ENCODE results near the gene NFATC1. TPM values are rescaled to one million over a fixed set of nuclear protein-coding genes. Genes with fewer than 3 reads are reported as not detected.

The NFATC1 gene
- total RNA-seq, 2 donors from 2014 or later, result 2.9 to 4.4 TPM

DNA sequence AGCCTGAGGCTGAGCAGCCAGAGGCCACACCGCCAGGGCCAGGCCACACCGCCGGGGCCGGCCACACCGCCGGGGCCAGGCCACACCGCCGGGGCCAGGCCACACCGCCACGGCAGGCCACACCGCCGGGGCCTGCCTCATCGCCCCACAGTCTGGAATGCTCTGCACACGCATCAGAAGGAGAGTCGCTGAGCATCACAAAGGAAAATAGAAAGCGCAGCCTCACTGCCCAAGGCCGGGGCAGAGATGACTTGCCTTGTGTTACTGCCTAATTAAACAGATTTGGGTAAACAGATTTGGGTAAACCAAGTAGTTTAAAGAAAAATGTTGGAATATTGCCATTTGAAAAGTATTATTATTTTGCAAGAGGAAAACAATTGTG lies 10.4 kb upstream of the NFATC1 start:
- DNase-seq, result no peak
- ATAC-seq, result no peak
- intact Hi-C loops (cut with DNase I, micrococcal nuclease), result no loop called here

- ATAC-seq (no peak), DNase-seq (no peak)
- intact Hi-C loops (cut with DNase I, micrococcal nuclease), result no loop called here
These were observed 9.9 kb upstream of the NFATC1 start for GRCh38 chr18:79385708-79386341.

GRCh38 chr18:79386547-79386946 lies 9.2 kb upstream of the NFATC1 start:
- intact Hi-C loops (cut with DNase I, micrococcal nuclease), result no loop called here
- DNase-seq (no peak), ATAC-seq (no peak)

DNA sequence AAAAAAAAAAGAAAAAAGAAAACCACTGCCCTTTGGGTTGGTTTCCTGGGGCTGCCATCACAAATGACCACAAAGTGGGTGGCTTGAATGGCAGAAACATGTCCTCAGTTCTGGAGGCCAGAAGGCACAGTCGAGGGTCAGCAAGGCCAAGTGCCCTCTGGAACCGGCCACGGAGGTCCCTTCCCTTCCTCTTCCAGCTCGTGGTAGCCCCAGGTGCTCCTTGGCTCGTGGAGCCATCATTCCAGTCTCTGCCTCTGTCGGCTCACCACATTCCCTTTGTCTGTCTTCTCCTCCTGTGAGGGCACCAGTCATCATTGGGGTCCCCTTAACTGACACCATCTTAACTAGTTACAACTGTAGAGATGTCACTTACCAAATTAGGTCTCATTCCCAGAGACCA lies 8.5 kb upstream of the NFATC1 start:
- ATAC-seq (no peak), DNase-seq (no peak)
- intact Hi-C loops (cut with DNase I, micrococcal nuclease), result no loop called here

GRCh38 chr18:79387615-79388014 lies 8.1 kb upstream of the NFATC1 start:
- DNase-seq, result no peak
- intact Hi-C loops (cut with DNase I, micrococcal nuclease), result no loop called here
- no peak for ATAC-seq

GRCh38 chr18:79388043-79388442 lies 7.7 kb upstream of the NFATC1 start:
- ATAC-seq, result no peak
- intact Hi-C loops (cut with DNase I, micrococcal nuclease), result no loop called here
- no peak for DNase-seq

DNA sequence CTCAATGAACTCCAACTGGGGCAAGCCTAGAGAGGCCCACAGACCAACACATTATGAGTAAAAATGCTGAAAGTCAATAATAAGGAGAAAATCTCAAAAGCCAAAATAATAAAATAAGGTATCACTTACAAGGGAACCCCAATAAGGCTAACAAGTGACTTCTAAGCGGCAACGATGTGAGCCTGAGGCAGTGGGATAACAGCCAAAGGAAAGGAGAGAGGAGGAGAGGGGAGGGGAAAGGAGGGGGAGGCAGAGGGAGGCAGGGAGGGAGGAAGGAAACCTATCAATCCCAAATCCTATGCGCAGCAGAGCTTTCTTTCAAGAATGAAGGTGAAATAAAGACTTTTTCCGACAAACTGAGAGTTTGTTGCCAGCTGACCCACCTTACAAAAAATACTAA lies 6.0 kb upstream of the NFATC1 start:
- DNase-seq, result no peak
- intact Hi-C loops (cut with DNase I, micrococcal nuclease), result no loop called here
- ATAC-seq, result no peak

- ATAC-seq (no peak), DNase-seq (no peak)
- intact Hi-C loops (cut with DNase I, micrococcal nuclease), result no loop called here
These were observed 3.5 kb upstream of the NFATC1 start for GRCh38 chr18:79392226-79392625.

- DNase-seq, result peak in 1 of 2 donors; percentile 36
These were observed 2.5 kb upstream of the NFATC1 start for GRCh38 chr18:79393181-79393634.

GRCh38 chr18:79393635-79394533 lies 1.8 kb upstream of the NFATC1 start:
- peak; percentile 79 to 81 for DNase-seq
- peak; percentile 70 for ATAC-seq
- intact Hi-C loops (cut with DNase I, micrococcal nuclease), result no loop called here

More at GRCh38 chr18:79393181-79393634, 2.5 kb upstream of the NFATC1 start:
- intact Hi-C loops (cut with DNase I, micrococcal nuclease), result no loop called here
- no peak for ATAC-seq

DNA sequence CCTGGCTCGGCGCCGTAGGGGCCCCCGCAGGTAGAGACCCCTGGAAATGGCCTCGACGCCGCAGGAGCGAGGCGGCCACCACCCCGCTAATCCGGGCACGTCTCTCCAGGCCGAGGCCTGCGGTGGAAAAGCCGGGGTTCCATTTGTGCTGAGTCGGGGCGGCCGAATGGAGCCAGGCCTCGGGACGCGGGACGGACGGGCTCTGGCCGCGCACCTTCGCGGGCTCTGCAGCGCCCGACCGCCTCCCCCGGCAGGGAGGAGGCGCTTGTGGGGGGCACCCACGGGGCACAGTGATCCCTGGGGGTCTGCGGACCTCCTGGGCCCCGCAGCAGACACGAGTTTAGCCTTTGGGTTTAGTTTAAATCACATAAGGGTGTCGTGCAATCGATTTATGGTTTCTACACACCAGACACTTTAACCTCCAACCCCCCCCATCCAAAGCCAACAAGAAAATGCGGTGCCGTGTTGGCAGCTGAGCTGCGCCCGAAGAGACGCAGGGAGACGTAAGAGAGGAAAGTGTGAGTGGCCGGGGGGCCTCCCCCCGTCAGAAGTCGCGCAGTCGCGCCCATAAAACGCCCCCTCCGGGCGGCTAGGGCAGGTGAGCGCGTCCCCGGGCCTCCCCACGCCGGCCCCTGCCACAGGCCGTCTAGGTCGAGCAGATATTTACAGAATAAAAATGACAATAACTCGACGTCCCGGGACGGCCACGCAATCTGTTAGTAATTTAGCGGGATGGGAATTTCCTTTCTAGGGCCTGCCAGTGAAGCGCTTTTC lies 1.0 kb upstream of the NFATC1 start:
- DNase-seq (no peak), ATAC-seq (peak; percentile 37)
- intact Hi-C loops (cut with DNase I, micrococcal nuclease), result no loop called here

DNA sequence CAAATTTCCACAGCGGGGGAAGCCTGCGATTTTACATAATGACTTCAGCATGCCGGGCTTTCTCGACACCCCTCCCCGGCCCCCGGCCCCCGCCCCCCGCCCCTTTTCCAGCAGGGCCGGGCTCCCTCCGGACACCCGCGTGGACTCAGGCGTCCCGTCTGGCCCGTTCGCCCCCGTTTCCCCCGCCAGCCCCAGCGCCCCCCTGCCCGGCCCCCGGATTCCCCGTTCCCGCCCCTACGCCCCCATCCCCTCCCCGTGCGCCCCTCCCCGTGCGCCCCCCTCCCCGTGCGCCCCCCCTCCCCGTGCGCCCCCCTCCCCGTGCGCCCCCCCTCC lies 456 bp upstream of the NFATC1 start:
- no peak for DNase-seq
- intact Hi-C loops (cut with DNase I, micrococcal nuclease), result no loop called here
- no peak for ATAC-seq

DNA sequence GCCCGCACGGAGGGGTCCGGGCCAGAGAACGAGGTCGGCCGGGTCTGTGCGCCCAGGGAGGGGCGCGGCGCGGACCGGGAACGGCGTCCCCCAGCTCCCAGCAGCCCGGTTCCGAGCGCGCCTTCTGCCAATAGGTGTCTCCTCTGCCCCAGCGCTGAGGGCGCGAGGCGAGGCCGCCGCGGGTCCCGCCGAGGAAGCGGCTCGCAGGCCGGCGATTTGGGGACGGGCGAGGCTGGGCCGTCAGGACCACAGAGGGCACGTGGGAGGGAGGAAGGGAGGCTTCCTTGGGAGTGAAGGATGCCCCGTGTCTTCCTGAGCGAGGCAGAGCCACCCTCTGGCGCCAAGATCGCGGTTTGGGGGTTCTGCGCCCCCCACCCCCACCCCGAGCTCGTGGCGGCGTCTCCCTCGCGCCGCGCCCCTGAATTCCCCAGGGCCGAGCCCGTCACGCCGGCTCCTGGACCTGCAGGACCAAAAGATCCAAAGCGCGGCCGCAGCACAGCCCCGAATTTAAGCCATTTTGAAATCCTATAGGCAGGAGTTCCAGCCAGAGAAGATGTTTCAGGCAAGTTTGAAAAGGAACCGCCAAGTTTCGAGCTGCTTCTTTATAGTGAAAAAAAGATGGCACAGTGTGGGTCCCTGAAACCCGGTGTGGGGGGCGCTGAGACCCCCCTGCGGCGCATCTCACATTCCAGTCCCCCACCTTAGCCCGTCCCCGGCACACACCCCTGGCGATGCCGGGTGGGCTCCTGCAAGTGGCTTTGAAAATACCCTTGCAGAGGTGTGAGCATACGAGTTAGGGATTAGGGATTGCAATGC lies 909 bp downstream of the NFATC1 start:
- DNase-seq (peak in 1 of 2 donors; percentile 63), ATAC-seq (no peak)
- intact Hi-C loops (cut with DNase I, micrococcal nuclease), result no loop called here

- intact Hi-C loops (cut with DNase I, micrococcal nuclease), result no loop called here
- DNase-seq (no peak), ATAC-seq (no peak)
These were observed 1.6 kb downstream of the NFATC1 start for GRCh38 chr18:79397247-79397829.

DNA sequence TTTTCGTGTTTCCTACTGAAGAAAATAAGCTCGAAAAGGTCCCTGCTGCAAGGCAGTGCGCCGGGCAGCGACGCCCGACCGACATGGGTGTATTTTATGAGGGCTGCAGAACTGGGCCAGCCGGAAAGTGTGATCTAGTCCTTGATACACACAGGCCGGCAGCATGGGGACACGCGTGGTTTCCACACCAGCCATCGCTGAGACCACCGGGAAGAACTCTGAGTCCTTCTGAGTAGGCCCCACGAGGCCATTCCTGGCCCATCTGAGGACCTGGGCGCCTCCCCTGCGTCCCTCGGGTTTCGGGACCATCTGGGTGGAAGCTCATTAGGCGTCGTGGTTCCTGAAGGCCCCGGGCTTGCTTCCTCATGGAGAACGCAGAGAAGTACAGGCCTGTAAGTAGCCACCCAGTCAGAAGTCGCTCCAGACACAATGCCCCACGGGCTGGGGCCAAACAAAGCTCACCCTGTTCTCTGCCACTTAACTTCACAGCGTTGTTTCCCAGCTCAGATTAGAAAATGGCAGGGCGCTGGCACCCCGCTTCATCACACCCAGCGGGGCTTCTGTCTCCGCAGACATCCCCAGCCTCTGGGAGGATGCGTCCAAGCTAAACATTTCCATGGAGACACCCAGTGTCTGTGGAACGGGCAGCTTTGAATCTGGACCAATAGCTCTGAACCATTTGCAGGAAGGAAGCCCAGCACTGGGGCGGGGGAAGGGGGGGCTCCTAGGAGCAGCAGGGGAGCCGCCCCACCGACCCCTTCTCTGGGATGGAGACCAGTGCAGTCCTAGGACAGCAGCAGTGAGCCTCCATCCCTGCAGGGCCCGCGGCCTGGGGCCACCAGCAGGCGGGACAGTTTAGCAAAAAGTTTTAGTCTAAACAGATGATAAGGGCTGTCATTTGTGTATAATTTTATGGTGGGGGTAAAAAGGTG lies 2.4 kb downstream of the NFATC1 start:
- intact Hi-C loops (cut with DNase I, micrococcal nuclease), result no loop called here
- no peak for DNase-seq

DNA sequence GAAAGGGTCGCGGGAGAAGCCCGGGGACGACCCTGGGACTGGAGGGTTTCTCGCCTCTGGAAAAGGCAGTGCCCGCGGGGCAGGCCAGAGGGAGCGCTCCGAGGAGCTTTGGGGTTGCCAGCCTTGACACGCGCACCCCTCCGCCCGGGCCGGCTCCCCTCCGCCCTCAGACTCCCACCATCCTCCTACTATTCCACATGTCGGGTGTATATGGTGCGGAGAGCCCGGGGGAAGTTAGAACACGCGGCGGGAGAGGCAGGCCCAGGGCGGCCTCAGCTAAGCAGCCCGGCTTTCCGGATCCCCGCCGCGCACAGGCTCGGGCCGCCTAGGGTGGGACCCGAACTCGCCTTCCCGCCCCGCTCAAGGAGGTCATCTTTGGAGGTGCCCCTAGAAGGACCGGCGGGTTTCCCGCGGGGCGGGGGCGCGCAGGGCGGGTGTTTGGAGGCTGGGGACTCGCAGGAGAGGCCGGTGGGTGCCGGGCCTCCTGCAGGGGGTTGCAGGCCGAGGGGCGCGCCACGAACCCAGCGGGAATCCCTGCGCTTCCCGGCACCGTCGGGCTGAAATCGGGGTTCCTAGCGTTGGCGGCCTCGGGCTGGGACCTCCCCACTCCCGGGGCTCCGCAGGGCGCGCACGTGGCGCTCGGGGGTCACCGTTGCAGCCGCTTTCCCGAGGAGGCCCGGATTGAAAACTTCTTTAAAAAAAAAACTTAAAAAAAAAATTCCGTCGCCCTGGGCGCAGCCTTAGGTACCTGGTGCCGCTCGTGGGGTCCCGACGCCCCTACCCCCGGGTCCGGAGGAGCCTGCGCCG lies 3.7 kb downstream of the NFATC1 start:
- peak in 1 of 2 donors; percentile 40 for DNase-seq
- intact Hi-C loops (cut with DNase I, micrococcal nuclease), result no loop called here
- peak; percentile 18 for ATAC-seq

More for the DNA sequence above, 2.4 kb downstream of the NFATC1 start:
- ATAC-seq, result no peak
